Kidney (tissue), 14 donors: Measurements from ENCODE around the gene BCL2A1. TPM values are rescaled to one million over a fixed set of nuclear protein-coding genes. Genes with fewer than 3 reads are reported as not detected.

Experiments
- DNase-seq, 5 donors: peaks; one replicate each; pipeline ENCODE4 v3.0.0-alpha.2; 2013 to 2020
- FAIRE-seq: peaks from 2 replicates; lab custom pipeline; 2012; peaks lifted over from hg19 to GRCh38; lab: Jason Lieb, UNC
- H3K27ac ChIP-seq, 2 donors: one replicate each; pipeline ENCODE4 v1.7.0; 2013; ENCODE audit warnings: low read depth in 2 of 2, low read length in 2 of 2, inconsistent platforms in 1 of 2
- H3K27me3 ChIP-seq: one replicate; pipeline ENCODE4 v1.7.1; 2013; ENCODE audit warnings: low read length, inconsistent platforms; ENCODE audit not compliant: control insufficient read depth, insufficient read depth
- H3K36me3 ChIP-seq, 3 donors: one replicate each; pipeline versions ENCODE4 v1.7.0 to v1.7.1; 2013; ENCODE audit warnings: low read length in 3 of 3, control low read depth in 1 of 3, inconsistent platforms in 1 of 3; ENCODE audit not compliant: insufficient read depth in 3 of 3, control insufficient read depth in 2 of 3
- H3K4me1 ChIP-seq, 3 donors: one replicate each; pipeline versions ENCODE4 v1.7.0 to v1.7.1; 2013; ENCODE audit warnings: low read length in 3 of 3, inconsistent platforms in 1 of 3, low read depth in 1 of 3; ENCODE audit not compliant: control insufficient read depth in 2 of 3, insufficient read depth in 2 of 3
- H3K4me3 ChIP-seq, 3 donors: one replicate each; pipeline versions ENCODE4 v1.7.0 to v1.8.1; 2013; ENCODE audit warnings: low read length in 3 of 3, control low read depth in 1 of 3, inconsistent platforms in 1 of 3
- H3K9ac ChIP-seq, 3 donors: one replicate each; pipeline versions ENCODE4 v1.7.0 to v1.7.1; 2013; ENCODE audit warnings: low read length in 3 of 3, control low read depth in 1 of 3, inconsistent platforms in 1 of 3
- H3K9me3 ChIP-seq, 3 donors: one replicate each; pipeline versions ENCODE4 v1.7.0 to v1.7.1; 2013; ENCODE audit warnings: low read length in 3 of 3, control low read depth in 1 of 3, inconsistent platforms in 1 of 3; ENCODE audit not compliant: control insufficient read depth in 2 of 3, insufficient read depth in 1 of 3
- CTCF ChIP-seq: IDR thresholded peaks from 3 replicates; pipeline ENCODE4 v1.5.1; 2012; ENCODE audit warnings: mild to moderate bottlenecking, moderate library complexity, borderline replicate concordance; ENCODE audit not compliant: insufficient read depth; ENCODE audit errors: extremely low read depth
- intact Hi-C: fragments of 100-400 bp; cut with DNase I; formaldehyde crosslinking; loops from one replicate; pipeline ENCODE4 v1.11.1; 2022
- polyA plus RNA-seq: library from polyadenylated mRNA; stranded (reverse); fragments of 350-450 nt; fragmentation: Illumina TruSeq; extraction: RNeasy Lipid Tissue Mini Kit (QIAGEN cat#74804); gene quantifications from one replicate; pipeline ENCODE4 v1.2.3, GENCODE V29; 2014; ENCODE audit warnings: low read depth, low replicate concordance; ENCODE audit not compliant: insufficient read depth
- total RNA-seq: library from RNA; stranded (reverse); fragmentation: NEBNext Ultra II Directional; extraction: Animal tissue kit (Norgen Biotek cat#: 25700); gene quantifications from one replicate; pipeline ENCODE4 v1.2.1, GENCODE V29; 2021
- donor health status: control.
- donor health status: control.
- donor health status: control.
- donor health status: control.
- donor health status: control.
- donor health status: DM: yes; HTN: yes; CAD: no.
- donor health status: Normal renal cell carcinoma (clear cell type).

Gene BCL2A1
- total and polyA plus RNA-seq, 2 donors from 2014 or later, result 0.67 to 2.4 TPM

- H3K4me1 ChIP-seq, result no peaks in the 10 kb centered on the region
- no peak overlapping the region for H3K9ac ChIP-seq
- H3K27me3 ChIP-seq, result no peaks in the 10 kb centered on the region
- FAIRE-seq (no peak), DNase-seq (no peak)
- H3K4me3 ChIP-seq, result no peak overlapping the region
- H3K36me3 ChIP-seq, result no peaks in the 10 kb centered on the region
- intact Hi-C loops, result no loop called here
- no peaks in the 10 kb centered on the region for H3K9me3 ChIP-seq
- H3K27ac ChIP-seq, result no peak overlapping the region
- TF ChIP-seq CTCF, result no peak
Observed at GRCh38 chr15:79962178-79962577, 8.8 kb downstream of the BCL2A1 start.

DNA sequence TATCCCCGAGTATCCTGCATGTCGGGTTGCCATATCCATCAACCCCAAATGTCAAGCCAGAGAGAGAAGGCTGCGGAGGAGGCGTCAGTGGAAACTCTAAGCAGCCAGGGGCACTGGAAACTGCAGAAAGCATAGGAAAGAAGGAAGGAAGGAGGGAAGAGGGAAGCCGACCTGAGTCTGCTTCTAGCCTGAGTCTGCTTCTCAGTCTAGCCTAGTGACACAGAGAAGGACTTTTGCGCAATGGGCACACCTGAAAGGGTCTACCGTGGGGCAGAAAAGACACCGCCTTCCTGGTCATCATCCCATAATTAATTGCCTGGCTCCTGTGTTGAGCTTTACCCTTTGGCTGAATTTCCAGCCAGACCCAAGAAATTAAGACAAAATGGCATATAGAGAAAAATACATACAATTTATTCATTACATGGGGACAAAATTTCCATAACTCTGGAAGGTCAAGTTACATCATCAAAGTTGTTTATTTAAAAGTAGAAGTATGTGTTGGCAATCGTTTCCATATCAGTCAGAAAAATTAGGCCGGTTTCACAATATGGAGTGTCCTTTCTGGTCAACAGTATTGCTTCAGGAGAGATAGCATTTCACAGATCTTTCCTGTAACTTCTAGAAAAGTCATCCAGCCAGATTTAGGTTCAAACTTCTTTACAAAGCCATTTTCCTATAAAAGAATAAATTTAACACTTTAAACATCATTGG, 10.3 kb downstream of the BCL2A1 start:
- no peak for TF ChIP-seq CTCF
- Histone ChIP-seq H3K9me3 (no peaks in the 10 kb centered on the region), H3K27me3 (no peaks in the 10 kb centered on the region), H3K4me1 (peaks cover 0 to 4% (median 0%) of the 10 kb centered on the region in 3 donors), H3K9ac (no peak overlapping the region), H3K36me3 (no peaks in the 10 kb centered on the region), H3K4me3 (no peak overlapping the region), H3K27ac (no peak overlapping the region)
- intact Hi-C loops, result no loop called here
- DNase-seq (no peak), FAIRE-seq (no peak)

GRCh38 chr15:79957741-79958140, 13.3 kb downstream of the BCL2A1 start:
- Histone ChIP-seq H3K27me3 (no peaks in the 10 kb centered on the region), H3K36me3 (no peaks in the 10 kb centered on the region), H3K9ac (no peak overlapping the region), H3K4me1 (peaks cover 0 to 5% (median 2%) of the 10 kb centered on the region in 3 donors), H3K27ac (no peak overlapping the region), H3K9me3 (no peaks in the 10 kb centered on the region), H3K4me3 (no peak overlapping the region)
- DNase-seq (no peak), FAIRE-seq (no peak)
- intact Hi-C loops, result no loop called here
- no peak for TF ChIP-seq CTCF
